SK-N-MC (cell line): ENCODE measurements around the gene AUTS2.

Experiments used
- EZH2 ChIP-seq: fragments of 200-600 bp; sonication (generic); IDR thresholded peaks from one replicate; pipeline ENCODE4 v1.6.1; 2017; ENCODE audit warnings: antibody characterized with exemption
- FOXP2 ChIP-seq: optimal IDR thresholded peaks from 2 replicates; pipeline ENCODE3; 2011; ENCODE audit warnings: mild to moderate bottlenecking, moderate library complexity; ENCODE audit not compliant: insufficient read depth; ENCODE audit errors: extremely low read length, control extremely low read depth
- POLR2AphosphoS5 ChIP-seq: IDR thresholded peaks from 2 replicates; pipeline ENCODE4 v1.6.1; 2012; ENCODE audit warnings: mild to moderate bottlenecking, low read depth, low read length, borderline replicate concordance

DNA sequence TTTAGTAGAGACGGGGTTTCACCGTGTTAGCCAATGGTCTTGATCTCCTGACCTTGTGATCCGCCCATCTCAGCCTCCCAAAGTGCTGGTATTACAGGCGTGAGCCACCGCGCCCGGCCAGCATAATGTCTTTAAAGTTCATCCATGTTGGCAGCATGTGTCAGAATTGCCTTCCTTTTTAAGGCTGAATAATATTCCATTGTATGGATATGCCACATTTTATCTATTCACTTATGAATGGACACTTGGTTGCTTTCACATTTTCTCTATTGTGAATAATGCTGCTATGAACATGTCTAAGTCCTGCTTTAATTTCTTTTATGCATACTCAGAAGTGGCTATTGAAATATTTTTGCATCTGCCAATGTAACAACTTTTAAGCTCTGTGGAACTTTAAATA is 779.7 kb downstream of the AUTS2 start:
- no peak for TF ChIP-seq POLR2AphosphoS5
- TF ChIP-seq EZH2 = no peak
- TF ChIP-seq FOXP2 = no peak
